Measurements from ENCODE around the gene AHR.

- TF ChIP-seq CTCF (IDR thresholded peaks at IDR 0.05; ENCODE audit: low read length), result no peak
- no peak for TF ChIP-seq EZH2 (IDR thresholded peaks at IDR 0.05; ENCODE audit: borderline replicate concordance, low read length)
Observed at GRCh38 chr7:17311194-17311593, 12.7 kb downstream of the AHR start.

Data from OCI-LY1 (cell line).